ENCODE data around the gene SECISBP2.

Gene SECISBP2

DNA sequence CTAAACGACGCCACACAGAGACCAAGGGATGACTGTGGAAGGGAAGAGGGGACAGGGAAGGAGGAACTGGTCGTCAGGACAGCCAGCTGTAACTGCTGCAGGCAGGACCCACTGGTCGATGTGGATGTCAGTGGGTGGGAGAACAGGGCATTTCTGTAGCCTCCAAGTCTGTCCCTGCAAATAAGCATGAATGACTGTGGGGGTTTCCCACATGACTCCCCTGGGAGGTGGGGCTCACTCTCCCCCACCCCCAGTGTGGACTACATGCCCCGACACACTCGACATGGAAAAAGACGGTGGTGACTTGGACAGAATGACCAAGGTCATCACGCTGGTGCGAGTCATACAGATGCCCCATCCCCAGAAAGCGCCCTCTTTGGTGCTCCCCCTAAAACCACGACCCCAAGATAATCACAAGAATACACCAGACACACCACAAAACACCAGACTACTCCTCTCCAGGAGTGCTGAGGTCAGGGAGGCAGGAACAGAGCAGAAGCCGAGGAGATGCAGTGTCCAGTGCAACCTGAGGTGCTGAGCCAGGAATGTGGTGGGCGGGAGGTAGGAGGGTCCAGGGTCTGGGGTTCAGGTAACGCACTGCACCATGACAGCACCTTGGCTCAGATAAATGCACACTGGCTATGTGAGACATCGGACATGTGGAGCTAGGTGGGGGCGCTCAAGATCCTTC lies 64.9 kb downstream of the SECISBP2 start:
- no peak for DNase-seq (ENCODE audit: low spot score)

DNA sequence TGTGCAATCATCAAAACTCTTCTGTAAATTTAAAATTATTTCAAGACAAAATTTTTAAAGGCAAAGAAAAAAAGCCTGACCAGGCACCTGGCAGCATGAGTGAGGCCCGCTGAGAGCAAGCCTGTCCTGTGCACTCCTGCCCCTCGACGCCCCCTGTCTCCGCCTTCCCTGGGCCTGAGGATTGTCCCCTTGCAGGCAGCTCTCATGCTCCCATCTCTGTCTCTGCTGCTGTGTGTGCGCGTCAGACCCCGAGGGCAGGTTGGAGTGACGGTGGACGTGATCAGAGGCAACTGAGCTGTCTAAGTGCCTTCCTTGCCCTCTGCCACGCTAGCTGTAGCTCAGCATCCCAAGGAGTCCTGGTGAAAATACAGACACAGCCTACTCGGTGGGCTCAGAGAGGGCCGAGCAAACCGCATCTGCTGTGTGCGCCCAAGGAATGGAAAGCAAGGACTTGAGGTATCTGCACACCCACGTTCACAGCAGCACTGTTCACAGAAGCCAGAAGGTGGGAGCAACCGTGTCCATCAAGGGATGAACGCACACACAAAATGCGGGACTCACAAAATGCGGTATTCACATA lies 65.5 kb downstream of the SECISBP2 start:
- no peak for DNase-seq (ENCODE audit: low spot score)

DNA sequence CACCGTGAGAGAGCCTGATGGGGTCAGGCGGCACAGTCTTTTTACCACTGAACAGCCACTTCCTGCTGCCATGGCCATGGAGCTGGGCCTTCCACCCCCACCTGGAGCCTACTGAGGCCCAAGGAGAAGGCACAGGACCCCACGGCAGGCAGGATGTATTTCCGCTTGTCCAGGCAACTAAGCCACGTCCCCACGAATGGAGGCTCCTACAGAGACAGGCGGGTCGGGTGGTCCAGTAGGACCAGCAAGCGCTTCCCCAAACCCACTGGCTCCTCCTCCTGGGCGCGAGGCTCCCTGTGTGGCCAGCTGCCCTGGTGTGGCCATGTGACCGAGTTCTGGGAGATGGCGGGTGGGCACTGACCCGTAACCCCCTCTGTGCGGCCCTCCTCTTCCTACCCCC lies 66.5 kb downstream of the SECISBP2 start:
- DNase-seq (ENCODE audit: low spot score) = no peak

DNA sequence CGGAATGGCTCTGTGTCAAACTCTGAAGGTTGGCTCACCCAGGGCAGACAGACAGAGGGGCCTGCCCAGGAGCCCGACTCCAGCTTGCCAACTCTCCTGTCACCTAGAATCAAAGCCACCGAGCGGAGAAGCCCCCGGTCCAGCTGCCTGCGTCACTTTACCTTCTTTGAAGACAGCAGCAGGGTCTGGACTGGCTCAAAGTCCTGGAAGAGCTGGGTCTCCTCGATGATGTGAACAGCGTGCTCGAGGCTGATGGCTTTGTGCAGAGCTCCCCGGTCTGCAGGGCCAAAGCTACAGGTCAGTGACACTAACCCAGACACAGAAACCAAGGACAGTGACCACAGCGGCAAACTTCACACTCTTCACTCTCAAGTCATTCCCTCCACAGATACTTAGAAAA lies 67.9 kb downstream of the SECISBP2 start:
- no peak for DNase-seq (ENCODE audit: low spot score)

DNA sequence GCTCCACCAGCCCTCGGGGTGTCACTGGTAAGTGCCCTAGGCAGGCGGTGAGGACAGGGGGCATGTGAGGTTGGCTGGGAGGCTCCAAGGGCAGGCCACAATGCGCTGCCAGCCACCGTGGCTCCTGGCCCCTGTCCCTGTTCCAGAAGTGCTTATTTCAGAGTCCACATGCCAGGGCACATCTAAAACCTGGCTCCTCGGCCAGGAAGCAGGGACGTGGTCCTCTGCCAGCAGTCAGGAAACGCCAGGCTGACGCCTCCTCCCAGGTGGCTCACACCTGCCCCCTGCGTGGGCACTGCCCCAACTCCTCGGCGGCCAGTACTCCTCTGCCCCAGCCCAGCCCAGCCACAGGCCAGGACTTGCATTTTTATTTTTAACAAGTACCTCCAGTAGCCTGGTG lies 68.5 kb downstream of the SECISBP2 start:
- DNase-seq (ENCODE audit: low spot score) = no peak

DNA sequence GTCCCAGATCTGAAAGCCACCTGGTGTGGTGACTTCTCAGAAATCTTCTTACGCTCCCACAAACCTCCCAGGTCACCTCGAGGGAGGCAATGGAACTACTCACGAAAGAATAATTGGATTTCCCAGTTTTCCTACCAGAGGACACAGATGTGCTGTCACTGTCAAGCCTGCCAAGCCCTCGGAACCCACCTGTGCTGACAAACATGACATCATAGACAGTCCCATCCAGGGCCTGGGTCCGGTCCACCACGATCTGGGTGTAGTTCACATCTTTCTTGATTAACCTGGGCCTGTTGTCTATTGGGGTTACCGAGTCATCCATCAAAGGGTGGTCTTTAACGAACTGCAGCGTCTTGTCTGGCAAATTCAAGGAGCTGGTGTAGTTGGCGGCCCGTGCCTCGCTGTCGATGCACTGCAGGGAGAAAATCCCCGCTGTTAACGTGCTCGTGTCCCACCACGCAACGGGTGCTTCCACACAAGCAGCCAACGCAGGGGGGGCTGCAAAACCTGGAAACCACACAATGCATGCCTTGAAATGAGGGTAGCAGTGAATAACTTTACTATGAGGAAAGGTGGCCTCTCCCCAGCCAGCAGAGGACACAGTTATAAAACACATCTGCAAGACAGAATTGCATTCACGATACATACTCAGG lies 69.0 kb downstream of the SECISBP2 start:
- no peak for DNase-seq (ENCODE audit: low spot score)

DNA sequence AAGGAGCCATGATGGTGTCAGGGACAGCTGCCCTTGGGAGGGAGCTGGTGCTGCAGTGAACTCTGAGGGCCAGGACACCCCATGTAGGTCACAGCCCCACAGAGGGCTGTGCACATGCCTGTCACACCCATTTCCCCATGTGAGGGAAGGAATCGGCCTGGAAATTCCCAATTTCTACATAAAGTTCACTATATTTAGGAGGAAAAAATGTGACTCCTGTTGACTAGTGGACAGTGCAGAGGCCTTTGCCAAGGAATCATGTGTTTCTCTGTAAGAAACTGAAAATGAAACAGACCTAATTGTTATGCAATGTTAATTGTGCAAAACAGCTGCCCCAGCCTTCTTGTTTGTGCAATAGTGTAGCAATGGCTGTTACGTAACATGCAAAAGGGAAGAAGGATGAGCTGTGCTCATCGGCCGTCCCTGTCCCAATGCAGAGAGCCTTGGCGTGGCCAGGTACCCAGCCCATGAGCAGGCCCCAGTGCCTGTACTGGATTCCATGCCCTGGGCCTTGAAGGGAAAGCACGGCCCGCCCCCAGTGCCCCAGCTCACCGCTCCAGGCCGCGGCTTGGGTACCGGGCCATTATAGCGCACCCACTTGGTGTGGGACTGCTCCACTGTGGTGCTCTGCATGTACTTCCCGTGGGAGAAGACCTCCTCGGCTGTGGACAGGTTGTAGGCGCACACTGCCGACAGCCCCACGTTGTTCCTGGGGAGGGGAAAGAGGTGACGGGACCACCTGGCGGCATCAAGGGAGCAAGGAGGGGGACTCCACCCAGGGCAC lies 70.0 kb downstream of the SECISBP2 start:
- peak; percentile 86 for DNase-seq (ENCODE audit: low spot score)

DNA sequence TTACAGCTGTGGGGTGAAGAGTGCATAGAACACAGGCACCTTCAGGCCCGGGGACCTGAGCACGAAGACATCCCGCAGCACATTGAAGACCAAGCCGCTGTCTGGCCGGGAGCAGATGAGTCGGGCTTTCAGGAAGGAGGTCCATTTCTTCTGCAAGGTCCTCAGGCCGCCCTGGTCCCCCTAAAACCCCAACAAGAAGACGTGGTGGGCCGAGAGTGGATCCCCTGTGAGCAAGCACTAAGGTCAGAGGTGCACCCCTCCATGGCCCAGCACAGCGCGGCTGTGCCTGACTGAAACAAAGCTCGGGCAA lies 70.5 kb downstream of the SECISBP2 start:
- DNase-seq (ENCODE audit: low spot score) = no peak

DNA sequence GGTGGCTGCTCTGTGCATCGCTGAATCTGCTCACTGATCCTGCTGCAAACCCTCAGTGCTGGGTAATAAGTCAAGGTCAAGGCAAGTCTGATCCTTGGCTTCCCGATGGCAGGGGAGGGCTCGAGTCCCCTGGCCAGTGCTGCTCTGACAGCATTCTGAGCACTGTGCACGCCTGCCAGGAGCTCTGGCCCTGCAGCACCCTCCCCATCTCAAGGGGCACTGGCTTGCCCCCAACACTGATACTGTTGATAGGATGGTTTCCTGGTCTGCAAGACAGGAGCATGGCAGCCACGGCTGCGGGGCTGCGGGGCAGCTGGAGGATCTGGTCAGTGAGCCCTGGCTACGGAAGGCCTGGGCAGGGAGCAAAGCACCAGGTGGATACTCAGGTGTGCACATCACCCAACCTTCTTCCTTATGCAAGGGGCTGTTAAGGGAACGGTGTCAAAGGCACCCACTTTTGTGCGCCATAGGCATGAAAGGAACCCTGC lies 71.8 kb downstream of the SECISBP2 start:
- DNase-seq (ENCODE audit: low spot score) = no peak

DNA sequence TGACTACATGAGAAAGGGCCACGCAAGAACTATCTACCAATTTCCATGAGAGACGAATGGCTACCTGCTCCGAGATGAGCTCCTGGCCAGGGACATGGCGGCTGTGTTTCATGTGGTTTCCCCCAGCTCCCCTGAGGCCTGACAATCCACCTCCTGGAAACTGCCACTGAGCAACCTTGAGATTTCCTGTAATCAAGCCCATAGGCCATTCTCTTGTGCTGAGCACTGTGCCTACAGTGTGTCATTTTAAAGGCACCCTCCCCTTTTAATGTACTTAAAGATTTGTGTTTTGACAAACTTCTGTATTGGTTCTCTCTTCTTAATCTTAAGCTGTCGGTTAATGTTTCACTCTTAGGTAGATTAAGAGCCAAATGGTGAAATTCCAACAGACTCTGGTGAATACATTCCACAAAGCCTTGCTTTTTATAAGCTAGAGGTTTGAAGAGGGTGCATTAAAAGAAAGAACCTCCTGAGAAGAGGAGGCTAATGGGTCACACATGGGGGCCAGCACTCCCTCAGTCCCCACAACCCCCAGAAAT lies 72.3 kb downstream of the SECISBP2 start:
- no peak for DNase-seq (ENCODE audit: low spot score)

DNA sequence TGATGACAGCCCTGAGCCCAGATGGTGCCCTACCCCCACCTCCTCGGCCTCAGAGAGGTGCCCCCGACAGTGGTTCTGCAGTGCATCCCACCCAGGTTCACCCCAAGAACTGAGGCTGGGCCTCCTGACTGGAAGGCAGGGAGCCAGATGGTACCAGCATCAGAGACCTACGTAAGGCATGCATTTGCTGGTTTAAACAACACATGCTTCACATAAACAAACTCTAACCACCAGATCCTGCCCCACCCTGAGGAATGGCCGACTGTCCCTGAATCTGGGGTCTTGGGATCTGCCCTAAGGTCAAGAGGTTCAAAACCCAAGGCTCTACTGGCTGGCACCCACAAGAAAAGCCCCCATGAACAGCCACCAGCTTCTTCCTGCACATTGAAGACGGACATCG lies 73.3 kb downstream of the SECISBP2 start:
- no peak for DNase-seq (ENCODE audit: low spot score)

DNA sequence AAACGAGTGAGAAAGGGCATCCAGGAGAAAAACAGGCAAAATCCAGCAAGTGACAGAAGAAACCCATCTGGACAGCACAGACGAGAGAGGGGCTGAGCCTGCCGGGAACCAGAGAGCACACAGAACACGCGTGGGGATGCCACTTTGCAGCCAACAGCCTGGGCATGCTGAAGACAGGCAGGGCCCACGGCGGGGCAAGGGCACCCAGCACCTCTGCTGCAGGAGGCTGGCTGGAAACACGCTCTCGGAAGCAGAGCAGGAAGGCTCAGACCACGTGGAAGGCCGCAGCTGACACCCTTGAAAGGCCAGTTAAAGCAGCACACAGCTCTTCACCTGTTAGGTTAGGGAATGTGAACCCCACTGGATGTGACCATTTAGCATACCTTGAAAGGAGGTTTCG lies 76.1 kb downstream of the SECISBP2 start:
- DNase-seq (ENCODE audit: low spot score) = no peak

DNA sequence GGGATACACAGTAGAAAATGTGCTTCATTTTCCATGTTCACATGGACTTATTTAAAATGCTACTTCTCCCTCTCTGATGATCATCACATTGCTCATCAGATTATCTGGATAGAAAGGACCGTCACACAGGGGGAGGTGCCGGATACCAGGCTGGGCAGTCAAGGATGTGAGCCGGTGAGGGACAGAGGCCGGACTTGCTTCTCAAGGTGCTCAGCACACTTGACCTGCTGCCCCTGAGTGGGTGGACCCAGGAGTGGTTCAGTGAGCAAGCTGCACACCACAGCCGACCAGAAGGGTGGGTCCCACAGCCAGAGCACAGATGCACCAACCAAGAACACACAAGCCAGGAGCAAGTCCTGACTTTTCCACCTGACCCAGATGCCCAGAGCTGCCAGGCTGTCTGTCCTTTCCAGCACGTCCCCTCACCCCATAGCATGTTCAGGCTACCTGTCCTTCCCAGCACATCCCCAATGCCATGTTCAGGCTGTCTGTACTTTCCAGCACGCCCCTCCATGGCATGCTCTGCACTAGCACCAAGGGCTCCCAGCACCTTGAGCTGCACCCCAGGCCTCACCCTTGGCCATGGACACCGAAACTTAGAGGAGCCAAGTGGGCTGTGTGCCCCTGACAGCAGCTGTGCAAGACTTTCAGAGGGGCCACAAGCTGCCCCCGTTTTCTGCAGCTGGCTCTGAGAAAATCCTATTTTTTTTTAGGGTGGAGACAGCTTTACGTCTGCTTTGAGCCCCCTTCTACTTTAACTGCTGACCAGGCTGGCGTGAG lies 77.8 kb downstream of the SECISBP2 start:
- no peak for DNase-seq (ENCODE audit: low spot score)

DNA sequence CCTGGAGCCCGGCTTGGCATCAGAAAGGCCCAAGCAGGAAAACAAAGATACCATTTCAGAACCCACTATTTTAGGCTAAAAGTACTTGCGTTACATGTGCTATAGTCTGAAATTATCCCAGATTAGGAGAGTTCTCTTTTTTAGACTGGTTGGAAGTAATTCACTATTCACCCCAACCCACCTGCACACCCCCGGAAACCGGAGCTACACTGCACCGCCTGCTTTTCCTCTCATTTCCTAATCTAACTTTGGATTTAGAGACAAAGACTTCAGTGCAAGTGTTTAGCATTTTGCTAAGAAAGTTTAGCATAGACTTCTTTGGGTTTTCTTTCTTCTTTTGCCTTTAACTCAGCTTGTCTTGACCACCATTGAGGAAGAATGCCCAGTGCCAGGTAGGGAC lies 79.2 kb downstream of the SECISBP2 start:
- no peak for DNase-seq (ENCODE audit: low spot score)

DNA sequence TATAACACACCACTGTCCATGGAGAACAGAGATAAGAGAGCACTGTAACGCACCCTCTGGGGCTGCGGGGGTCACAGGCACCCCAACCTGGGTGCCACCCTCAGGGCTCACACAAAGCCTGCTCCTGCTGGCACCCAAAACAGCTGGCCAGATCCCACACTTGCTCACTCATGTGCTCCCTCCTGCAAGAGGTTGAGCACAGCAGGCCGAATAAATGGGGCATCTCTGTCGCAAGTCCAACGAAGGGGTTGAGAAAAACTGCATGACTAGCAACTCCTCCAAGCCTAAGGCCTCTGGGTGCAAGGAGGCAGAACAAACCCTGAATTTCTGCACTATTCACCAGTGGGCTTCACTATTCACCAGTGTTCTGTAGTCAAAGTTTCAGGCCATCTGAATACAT lies 80.3 kb downstream of the SECISBP2 start:
- DNase-seq (ENCODE audit: low spot score) = no peak

DNA sequence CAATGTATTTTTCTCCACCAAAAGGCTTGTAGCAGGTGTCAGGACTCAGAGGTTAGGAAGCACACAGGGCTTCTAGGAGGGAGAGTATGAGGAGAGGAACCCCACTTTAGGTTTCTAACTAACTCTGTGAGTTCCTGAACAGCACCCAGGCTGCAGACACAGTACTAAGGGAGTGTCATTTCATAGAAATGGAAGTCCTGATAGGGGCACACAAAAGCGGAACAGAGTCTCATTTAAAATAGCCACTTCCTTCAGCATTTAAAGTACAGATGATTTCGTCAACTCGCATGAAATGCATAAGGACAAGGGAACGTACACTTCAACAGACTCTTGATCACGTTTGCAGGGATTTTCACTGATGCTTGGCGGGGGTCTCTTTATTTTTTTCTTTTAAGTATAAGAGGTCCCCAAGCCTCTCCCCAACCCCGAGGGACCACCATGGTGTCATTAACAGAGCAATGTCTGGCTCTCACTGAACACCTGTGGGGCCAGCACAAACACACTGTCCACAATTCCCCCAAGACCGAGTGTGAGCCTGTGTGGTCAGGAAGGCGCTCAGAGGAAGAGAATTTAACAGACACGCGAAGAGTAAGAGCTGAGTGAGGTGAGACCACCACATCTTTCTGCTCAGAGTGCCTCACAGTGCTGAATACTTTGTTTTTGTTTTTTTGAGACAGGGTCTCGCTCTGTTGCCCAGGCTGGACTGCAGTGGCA lies 82.3 kb downstream of the SECISBP2 start:
- DNase-seq (ENCODE audit: low spot score) = no peak

DNA sequence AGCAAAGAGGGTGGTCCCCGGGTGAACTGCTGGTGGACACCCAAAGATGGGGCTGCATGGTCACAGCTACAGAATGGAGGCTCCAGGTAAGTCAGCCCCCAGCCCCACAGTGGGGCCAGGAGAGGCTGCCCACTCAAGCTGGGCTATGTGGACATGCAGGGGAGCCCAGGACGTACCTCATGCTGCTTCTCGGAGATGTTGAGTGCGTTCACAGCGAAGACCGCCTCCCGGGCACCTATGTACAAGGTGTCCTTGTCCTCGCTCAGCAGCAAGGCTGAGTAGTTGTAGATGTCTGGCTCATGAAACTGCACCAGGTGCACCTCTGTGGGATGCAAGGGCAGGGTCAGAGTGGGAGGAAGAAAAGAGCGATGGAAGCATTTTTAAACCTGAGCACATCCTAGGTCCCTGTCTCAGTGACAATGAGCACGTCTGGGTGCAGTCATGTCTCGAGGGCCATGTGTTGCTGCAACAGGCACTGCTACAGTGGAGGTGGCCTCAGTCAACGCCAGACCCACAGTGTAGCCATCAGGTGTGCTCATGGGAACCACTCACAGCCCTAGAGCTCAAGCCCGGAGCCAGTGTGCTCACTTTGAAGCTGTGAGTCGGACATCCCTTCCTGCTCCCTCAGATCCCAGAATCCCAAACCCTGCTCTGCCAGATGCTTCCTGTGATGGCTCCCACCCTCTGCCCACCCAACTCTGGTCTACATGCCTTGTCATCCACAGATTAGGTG lies 84.6 kb downstream of the SECISBP2 start:
- no peak for DNase-seq (ENCODE audit: low spot score)

DNA sequence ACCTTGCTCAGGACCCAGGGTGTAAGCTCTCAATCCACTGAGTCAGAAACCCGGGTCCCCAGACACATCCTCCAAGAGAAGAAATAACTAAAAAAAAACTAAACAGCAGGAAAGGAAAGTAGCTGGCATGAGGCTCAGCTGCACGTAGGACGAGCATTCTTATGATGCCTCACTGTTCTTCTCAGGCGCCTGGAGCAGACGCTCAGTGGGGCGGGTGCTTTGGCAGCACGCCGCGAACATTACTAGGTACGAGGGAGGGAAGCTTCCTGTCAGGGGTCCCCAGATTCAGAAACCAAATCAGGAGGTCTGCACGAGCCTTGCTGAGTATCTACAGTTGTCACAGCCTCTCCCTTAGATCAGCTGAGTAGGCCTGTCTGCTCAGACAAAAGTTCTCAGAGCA lies 85.8 kb downstream of the SECISBP2 start:
- no peak for DNase-seq (ENCODE audit: low spot score)

DNA sequence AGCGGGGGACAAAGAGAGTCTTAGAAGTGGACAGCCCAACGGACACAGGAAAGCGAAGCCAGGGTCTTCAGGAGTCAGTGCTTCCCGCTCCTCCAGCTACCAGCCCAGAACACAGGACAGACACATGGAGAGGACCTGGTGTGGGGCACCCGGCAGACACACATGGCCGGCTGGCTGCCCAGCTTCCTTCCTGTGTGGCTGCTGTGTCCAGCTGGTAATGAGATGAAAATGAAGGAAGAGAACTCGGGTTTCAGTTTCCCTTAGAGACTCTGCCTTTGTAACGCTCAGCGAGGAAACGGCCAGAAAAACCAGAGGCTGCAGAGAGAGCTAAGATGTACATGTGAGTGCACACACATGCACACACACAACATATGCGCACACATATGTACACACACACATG lies 87.5 kb downstream of the SECISBP2 start:
- no peak for DNase-seq (ENCODE audit: low spot score)

DNA sequence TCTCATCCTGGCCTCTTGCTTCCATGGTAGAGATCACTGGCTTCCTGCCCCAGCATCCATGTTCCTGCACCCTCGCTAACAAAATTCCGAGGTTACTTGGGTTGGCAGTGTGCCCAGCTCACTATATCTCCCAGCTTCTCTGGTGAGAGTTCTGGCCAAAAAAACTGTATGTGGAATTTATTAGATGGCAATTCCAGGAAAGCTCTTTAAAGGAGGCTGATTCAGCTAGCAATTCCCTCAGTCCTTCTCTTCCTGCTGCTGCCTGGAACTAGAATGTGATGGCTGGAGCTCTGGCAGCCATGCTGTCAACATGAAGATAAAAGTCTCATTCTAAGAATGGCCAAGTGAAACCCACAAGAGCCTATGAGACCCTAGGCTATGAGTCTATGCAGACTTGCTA lies 88.8 kb downstream of the SECISBP2 start:
- DNase-seq (ENCODE audit: low spot score) = no peak

Data from AG08395 (cell line).